Measurements from ENCODE around the gene THUMPD3. TPM values are rescaled to one million over a fixed set of nuclear protein-coding genes. Genes with fewer than 3 reads are reported as not detected.

The THUMPD3 gene
- total RNA-seq, 4 donors from 2014 or later, result 18.8 to 32.1 (median 25.8) TPM

DNA sequence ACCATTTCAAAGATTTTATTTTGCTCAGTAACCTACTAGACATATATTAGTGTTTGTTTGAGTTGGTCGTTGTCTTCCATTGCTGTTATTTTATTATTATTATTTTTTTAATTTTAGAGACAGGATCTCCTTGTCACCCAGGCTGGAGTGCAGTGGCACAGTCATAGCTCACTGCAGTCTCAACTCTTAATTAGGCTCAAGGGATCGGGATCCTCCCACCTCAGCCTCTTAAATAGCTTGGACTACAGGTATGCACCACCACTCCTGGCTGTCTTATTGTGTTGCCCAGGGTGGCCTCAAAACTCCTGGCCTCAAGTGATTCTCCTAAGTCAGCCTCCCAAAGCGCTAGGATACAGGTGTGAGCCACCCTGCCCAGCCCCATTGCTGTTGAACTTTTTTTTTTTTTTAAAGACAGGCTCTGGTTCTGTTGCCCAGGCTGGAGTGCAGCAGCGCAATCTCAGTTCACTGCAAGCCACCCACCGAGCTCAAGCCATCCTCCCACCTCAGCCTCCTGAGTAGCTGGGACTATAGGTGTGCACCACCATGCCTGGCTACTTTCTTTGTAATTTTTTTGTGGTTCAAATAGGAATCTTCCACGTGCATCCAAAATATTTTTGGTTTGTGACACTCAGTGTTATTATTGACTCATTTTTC, 52.8 kb downstream of the THUMPD3 start:
- 85% methylated on average over 6 of the region's 6 CpGs for WGBS, 2 donors (ENCODE audit: low coverage in 1 of 2)
- H3K9me3 ChIP-seq, result no peaks in the 10 kb centered on the region
- H3K36me3 ChIP-seq, result peaks cover 0 to 4% of the 10 kb centered on the region in 2 donors
- no peaks in the 10 kb centered on the region for H3K27me3 ChIP-seq
- TF ChIP-seq POLR2AphosphoS5 (IDR thresholded peaks at IDR 0.05) (no peak), POLR2A (IDR thresholded peaks at IDR 0.05) (no peak), EP300 (IDR thresholded peaks at IDR 0.05) (no peak)
- TF ChIP-seq, protein P1, sequence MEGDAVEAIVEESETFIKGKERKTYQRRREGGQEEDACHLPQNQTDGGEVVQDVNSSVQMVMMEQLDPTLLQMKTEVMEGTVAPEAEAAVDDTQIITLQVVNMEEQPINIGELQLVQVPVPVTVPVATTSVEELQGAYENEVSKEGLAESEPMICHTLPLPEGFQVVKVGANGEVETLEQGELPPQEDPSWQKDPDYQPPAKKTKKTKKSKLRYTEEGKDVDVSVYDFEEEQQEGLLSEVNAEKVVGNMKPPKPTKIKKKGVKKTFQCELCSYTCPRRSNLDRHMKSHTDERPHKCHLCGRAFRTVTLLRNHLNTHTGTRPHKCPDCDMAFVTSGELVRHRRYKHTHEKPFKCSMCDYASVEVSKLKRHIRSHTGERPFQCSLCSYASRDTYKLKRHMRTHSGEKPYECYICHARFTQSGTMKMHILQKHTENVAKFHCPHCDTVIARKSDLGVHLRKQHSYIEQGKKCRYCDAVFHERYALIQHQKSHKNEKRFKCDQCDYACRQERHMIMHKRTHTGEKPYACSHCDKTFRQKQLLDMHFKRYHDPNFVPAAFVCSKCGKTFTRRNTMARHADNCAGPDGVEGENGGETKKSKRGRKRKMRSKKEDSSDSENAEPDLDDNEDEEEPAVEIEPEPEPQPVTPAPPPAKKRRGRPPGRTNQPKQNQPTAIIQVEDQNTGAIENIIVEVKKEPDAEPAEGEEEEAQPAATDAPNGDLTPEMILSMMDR (IDR thresholded peaks at IDR 0.05), result no peak
- no peak for ATAC-seq
- no peak overlapping the region for H3K27ac ChIP-seq
- peaks cover 3 to 83% (median 12%) of the 10 kb centered on the region in 3 donors for H3K4me1 ChIP-seq
- H3K4me3 ChIP-seq, result no peak overlapping the region

DNA sequence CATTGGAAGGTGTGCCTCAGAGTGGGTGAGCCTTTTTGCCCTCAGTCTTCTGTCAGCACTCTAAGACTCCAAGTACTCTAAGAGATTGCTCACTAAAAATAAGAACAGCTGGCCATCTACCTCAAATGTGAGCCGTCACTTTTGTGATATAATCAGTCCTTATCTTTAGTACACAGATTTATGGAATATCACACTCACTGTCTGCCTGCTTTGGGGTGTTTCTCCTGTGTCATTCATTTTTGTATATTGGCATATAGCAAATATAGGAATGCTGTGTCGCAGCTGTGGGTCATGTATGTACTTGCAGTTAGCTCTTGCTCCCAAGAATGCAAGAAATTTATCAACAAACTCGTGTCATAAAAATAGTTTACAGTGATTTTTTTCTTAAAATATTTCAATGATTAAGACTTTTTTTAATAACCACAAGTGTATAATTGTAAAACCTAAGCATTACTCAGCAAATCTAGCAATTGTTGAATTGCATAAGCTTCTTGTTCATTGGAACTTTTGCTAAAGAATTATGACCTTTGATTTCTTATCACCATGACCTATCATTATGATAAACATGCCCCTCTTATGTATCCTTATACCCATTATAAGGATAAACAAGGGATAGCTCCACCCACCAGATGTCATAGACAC, 53.4 kb downstream of the THUMPD3 start:
- TF ChIP-seq EP300 (IDR thresholded peaks at IDR 0.05) (no peak), POLR2AphosphoS5 (IDR thresholded peaks at IDR 0.05) (no peak), POLR2A (IDR thresholded peaks at IDR 0.05) (no peak)
- TF ChIP-seq, protein P1 (IDR thresholded peaks at IDR 0.05), result no peak
- H3K4me1 ChIP-seq, result peaks cover 3 to 83% (median 14%) of the 10 kb centered on the region in 3 donors
- H3K27ac ChIP-seq, result no peak overlapping the region
- no peak overlapping the region for H3K4me3 ChIP-seq
- WGBS, 2 donors (ENCODE audit: low coverage in 1 of 2), result 65 to 74% methylated on average over 3 of the region's 3 CpGs
- H3K36me3 ChIP-seq, result peaks cover 0 to 4% of the 10 kb centered on the region in 2 donors
- H3K27me3 ChIP-seq, result no peaks in the 10 kb centered on the region
- ATAC-seq, result no peak
- H3K9me3 ChIP-seq, result no peaks in the 10 kb centered on the region

DNA sequence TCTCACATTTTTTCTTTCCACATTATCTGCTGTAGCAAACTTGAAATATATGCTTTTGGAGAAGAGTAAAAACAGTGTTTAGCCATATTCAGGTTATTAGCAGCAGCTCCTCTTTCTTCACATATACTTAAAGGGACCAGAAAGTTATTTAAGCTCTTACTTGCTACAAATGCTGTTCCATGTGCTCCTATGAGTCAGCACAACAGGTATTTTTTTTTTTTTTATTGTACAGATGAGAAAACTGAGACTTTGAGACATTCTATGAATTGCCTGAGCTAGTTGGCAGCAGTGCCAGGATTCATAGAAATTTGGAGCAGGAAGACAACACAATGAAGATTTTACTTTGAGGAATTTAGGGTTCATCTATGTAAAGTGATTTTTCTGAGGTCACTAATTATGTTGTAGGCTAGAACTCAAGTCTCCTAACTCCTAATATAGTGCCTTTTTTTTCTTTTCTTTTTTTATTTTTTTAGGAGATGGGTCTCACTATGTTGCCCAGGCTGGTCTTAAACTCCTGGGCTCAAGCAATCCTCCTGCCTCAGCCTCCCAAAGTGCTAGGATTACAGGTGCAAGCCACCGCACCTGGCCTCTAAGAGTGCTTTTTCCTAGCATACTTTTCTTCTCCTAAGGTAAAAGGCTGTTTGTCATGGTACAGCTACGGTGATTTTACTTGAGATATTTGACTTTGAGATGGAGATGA, 58.1 kb downstream of the THUMPD3 start:
- Histone ChIP-seq H3K4me3 (no peak overlapping the region), H3K4me1 (peaks cover 21 to 97% (median 32%) of the 10 kb centered on the region in 3 donors), H3K27me3 (no peaks in the 10 kb centered on the region), H3K9me3 (no peaks in the 10 kb centered on the region), H3K27ac (peak overlapping the region in 2 of 4 donors; percentile 20 to 39), H3K36me3 (no peaks in the 10 kb centered on the region)
- TF ChIP-seq, protein P1 (IDR thresholded peaks at IDR 0.05), result no peak
- no peak for TF ChIP-seq POLR2AphosphoS5 (IDR thresholded peaks at IDR 0.05)
- TF ChIP-seq EP300 (IDR thresholded peaks at IDR 0.05), result no peak
- TF ChIP-seq POLR2A (IDR thresholded peaks at IDR 0.05), result no peak
- no peak for ATAC-seq
- WGBS, 2 donors (ENCODE audit: low coverage in 1 of 2), result 89 to 93% methylated on average over 2 of the region's 2 CpGs

DNA sequence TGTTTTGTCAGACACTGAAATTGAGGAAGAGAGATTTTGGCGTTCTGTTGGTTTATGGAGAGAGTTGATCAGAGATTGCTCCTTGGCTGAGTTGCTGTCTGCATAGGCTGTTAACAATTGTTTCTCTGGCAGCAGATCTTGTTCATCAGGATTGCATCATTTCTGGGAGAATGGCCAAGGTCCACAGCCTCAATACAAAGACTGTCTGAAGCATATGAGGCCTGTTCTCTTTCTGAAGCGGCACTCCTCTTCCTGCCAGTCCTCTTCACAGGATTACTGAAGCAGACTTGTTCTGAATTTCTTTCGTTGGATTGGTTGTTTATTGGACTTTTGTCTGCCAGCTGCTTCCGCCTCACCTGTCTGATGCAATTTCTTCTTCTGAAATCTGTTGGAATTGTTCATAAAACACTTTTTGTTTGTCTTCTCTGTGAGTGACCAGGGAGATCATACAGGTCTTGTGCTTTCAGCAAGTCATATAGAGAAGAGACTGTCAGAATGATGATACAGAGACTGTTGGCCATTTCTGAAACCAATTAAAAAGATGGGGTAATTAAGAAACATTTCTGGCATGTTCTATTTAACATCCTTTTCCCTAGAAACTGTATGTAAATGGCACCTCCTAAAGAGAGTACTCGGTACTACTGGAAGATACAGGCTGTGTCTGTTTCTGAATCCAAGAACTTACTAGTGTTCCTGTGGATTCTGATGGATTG, 60.0 kb downstream of the THUMPD3 start:
- Histone ChIP-seq H3K36me3 (peaks cover 0 to 14% of the 10 kb centered on the region in 2 donors), H3K4me3 (peak overlapping the region in 1 of 2 donors; percentile 1), H3K4me1 (peaks cover 18 to 97% (median 30%) of the 10 kb centered on the region in 3 donors), H3K9me3 (no peaks in the 10 kb centered on the region), H3K27me3 (no peaks in the 10 kb centered on the region), H3K27ac (peak overlapping the region; percentile 64 to 88 (median 84))
- 0 to 7% methylated on average over 2 to 5 of the region's 5 CpGs for whole genome bisulfite sequencing, 2 donors (ENCODE audit: low coverage in 1 of 2)
- TF ChIP-seq POLR2AphosphoS5 (IDR thresholded peaks at IDR 0.05) (peak; percentile 86), EP300 (IDR thresholded peaks at IDR 0.05) (no peak)
- TF ChIP-seq, protein P1 (IDR thresholded peaks at IDR 0.05), result peak; percentile 52 to 72 (median 62)
- ATAC-seq, result peak; percentile 97
